ENCODE measurements around the gene DGCR6L.
"Not testable (repeated sequence)": the region's sequence is repeated elsewhere in the genome, so short reads cannot be mapped to it uniquely, and the experiment has no call there.

Gene DGCR6L

GRCh38 chr22:20319745-20320658 is at the start of gene DGCR6L:
Gene DGCR6L, minus strand, starts transcription at chr22:20320060. Its CDS starts 72 bp downstream, at chr22:20319988.
- DNase-seq (ENCODE audit: low read depth), result peak; percentile 94

GRCh38 chr22:20368875-20369274 is 49.0 kb upstream of the DGCR6L start:
- not testable (repeated sequence) for DNase-seq (ENCODE audit: low read depth)

GRCh38 chr22:20366841-20367240 is 47.0 kb upstream of the DGCR6L start:
- DNase-seq (ENCODE audit: low read depth), result not testable (repeated sequence)

- not testable (repeated sequence) for DNase-seq (ENCODE audit: low read depth)
Observed at GRCh38 chr22:20364335-20365260, 44.7 kb upstream of the DGCR6L start.

- not testable (repeated sequence) for DNase-seq (ENCODE audit: low read depth)
Observed at GRCh38 chr22:20362403-20362802, 42.5 kb upstream of the DGCR6L start.

- DNase-seq (ENCODE audit: low read depth), result not testable (repeated sequence)
Observed at GRCh38 chr22:20361752-20362229, 41.9 kb upstream of the DGCR6L start.

- not testable (repeated sequence) for DNase-seq (ENCODE audit: low read depth)
Observed at GRCh38 chr22:20360866-20361751, 41.2 kb upstream of the DGCR6L start.

GRCh38 chr22:20360261-20360660 is 40.4 kb upstream of the DGCR6L start:
- not testable (repeated sequence) for DNase-seq (ENCODE audit: low read depth)

- DNase-seq (ENCODE audit: low read depth), result not testable (repeated sequence)
Observed at GRCh38 chr22:20358503-20359239, 38.8 kb upstream of the DGCR6L start.

- DNase-seq (ENCODE audit: low read depth), result not testable (repeated sequence)
Observed at GRCh38 chr22:20357967-20358366, 38.1 kb upstream of the DGCR6L start.

GRCh38 chr22:20356906-20357305 is 37.0 kb upstream of the DGCR6L start:
- DNase-seq (ENCODE audit: low read depth), result not testable (repeated sequence)

- not testable (repeated sequence) for DNase-seq (ENCODE audit: low read depth)
Observed at GRCh38 chr22:20355939-20356636, 36.2 kb upstream of the DGCR6L start.

- DNase-seq (ENCODE audit: low read depth), result no peak
Observed at GRCh38 chr22:20354238-20354975, 34.5 kb upstream of the DGCR6L start.

GRCh38 chr22:20352536-20352935 is 32.7 kb upstream of the DGCR6L start:
- not testable (repeated sequence) for DNase-seq (ENCODE audit: low read depth)

GRCh38 chr22:20346553-20346952 is 26.7 kb upstream of the DGCR6L start:
- DNase-seq (ENCODE audit: low read depth), result not testable (repeated sequence)

- not testable (repeated sequence) for DNase-seq (ENCODE audit: low read depth)
Observed at GRCh38 chr22:20338291-20338690, 18.4 kb upstream of the DGCR6L start.

GRCh38 chr22:20337807-20338206 is 17.9 kb upstream of the DGCR6L start:
- DNase-seq (ENCODE audit: low read depth), result not testable (repeated sequence)

- not testable (repeated sequence) for DNase-seq (ENCODE audit: low read depth)
Observed at GRCh38 chr22:20336561-20336960, 16.7 kb upstream of the DGCR6L start.

GRCh38 chr22:20328569-20328930 is 8.7 kb upstream of the DGCR6L start:
- not testable (repeated sequence) for DNase-seq (ENCODE audit: low read depth)

All from stimulated activated CD8-positive, alpha-beta memory T cell treated with anti-CD3 and anti-CD28 coated beads, Interleukin-15, amount 100 ng/mL, for 1 hour (primary cell).